ENCODE data around the gene OSBPL8. TPM values are rescaled to one million over a fixed set of nuclear protein-coding genes. Genes with fewer than 3 reads are reported as not detected.

The OSBPL8 gene
- total RNA-seq, 2 experiments from 2014 or later = 25.0 to 61.3 TPM

DNA sequence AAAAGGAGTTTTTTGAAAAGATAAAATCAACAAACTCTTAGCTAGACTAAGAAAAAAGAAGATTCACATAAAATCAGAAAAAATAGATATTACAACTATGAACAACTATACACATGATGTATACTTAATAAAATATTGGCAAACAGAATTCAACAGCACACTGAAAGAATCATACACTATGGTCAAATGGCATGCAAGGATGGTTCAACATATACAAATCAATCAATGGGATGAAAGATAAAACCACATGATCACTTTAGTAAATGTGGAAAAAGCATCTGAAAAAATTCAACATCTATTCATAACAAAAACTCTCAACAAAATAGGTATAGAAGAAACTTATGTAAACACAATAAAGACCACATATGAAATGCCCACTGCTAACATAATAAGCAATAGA, 126.8 kb downstream of the OSBPL8 start:
- ChIA-PET POLR2A (interaction anchor here (0.6 kb wide), 1 partner anchor 1145 kb away, joined by 3 read pairs; no protein-coding TSS in a partner anchor), CTCF (ENCODE audit: unreplicated experiment) (no interaction called here)
- Histone ChIP-seq H3K4me3 (ENCODE audit: low read depth, low read length, poor library complexity, severe bottlenecking) (no peak overlapping the region), H3K9me2 (ENCODE audit: insufficient read depth, low read length) (no peaks in the 10 kb centered on the region), H3K4me2 (ENCODE audit: low read length) (no peak overlapping the region), H4K20me1 (ENCODE audit: insufficient read depth, low read length) (no peaks in the 10 kb centered on the region), H3K4me1 (ENCODE audit: insufficient read depth, low read length, poor library complexity, severe bottlenecking) (no peaks in the 10 kb centered on the region), H3K79me2 (ENCODE audit: insufficient read depth, low read depth, low read length) (0 out of 2 replicates have a peak, but pooled peaks cover 12% of the 10 kb centered on the region), H3K36me3 (ENCODE audit: insufficient read depth, low read length) (peaks cover 5% of the 10 kb centered on the region), H3K9me3 (ENCODE audit: low read length) (peaks cover 27% of the 10 kb centered on the region), H3K27ac (ENCODE audit: low read depth, low read length, poor library complexity, severe bottlenecking) (no peak overlapping the region), H2AFZ (ENCODE audit: low read length) (no peak overlapping the region)
- no TSS peak for BruUV-seq (replicated peaks)
- TF ChIP-seq, protein P1, sequence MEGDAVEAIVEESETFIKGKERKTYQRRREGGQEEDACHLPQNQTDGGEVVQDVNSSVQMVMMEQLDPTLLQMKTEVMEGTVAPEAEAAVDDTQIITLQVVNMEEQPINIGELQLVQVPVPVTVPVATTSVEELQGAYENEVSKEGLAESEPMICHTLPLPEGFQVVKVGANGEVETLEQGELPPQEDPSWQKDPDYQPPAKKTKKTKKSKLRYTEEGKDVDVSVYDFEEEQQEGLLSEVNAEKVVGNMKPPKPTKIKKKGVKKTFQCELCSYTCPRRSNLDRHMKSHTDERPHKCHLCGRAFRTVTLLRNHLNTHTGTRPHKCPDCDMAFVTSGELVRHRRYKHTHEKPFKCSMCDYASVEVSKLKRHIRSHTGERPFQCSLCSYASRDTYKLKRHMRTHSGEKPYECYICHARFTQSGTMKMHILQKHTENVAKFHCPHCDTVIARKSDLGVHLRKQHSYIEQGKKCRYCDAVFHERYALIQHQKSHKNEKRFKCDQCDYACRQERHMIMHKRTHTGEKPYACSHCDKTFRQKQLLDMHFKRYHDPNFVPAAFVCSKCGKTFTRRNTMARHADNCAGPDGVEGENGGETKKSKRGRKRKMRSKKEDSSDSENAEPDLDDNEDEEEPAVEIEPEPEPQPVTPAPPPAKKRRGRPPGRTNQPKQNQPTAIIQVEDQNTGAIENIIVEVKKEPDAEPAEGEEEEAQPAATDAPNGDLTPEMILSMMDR (conservative IDR thresholded peaks at IDR 0.05; ENCODE audit: low read length) = no peak
- no peak for TF ChIP-seq EZH2phosphoT487 (IDR thresholded peaks at IDR 0.05; ENCODE audit: borderline replicate concordance, low read depth, low read length)
- DNase-seq (ENCODE audit: low spot score) = no peak
- intact Hi-C loops (cut with micrococcal nuclease; ENCODE audit: unreplicated experiment) = no loop called here

DNA sequence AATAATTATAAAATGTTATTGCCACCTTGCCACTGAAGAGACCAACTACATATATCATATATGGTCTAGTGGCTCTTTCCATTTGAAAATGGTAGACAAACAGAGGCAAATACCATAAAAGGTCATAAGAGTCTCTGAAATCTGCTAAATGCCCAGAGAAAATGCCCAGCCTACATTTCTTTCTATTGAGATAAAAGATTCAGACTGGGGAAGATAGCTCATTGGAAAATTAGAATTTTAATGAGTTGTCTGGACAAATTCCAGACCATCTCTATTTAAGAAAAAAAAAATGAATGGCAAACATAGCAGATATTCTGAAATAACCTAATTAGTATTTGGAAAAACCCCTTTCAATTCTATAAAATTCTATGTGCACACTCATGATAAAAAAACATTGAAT, 131.5 kb downstream of the OSBPL8 start:
- Histone ChIP-seq H3K4me2 (ENCODE audit: low read length) (no peak overlapping the region), H3K4me1 (ENCODE audit: insufficient read depth, low read length, poor library complexity, severe bottlenecking) (no peaks in the 10 kb centered on the region), H3K9me3 (ENCODE audit: low read length) (peaks cover 46% of the 10 kb centered on the region), H3K4me3 (ENCODE audit: low read depth, low read length, poor library complexity, severe bottlenecking) (no peak overlapping the region), H3K36me3 (ENCODE audit: insufficient read depth, low read length) (peaks cover 2% of the 10 kb centered on the region; the same call in 1 of the 2 replicates), H3K9me2 (ENCODE audit: insufficient read depth, low read length) (no peaks in the 10 kb centered on the region), H4K20me1 (ENCODE audit: insufficient read depth, low read length) (no peaks in the 10 kb centered on the region), H2AFZ (ENCODE audit: low read length) (no peak overlapping the region), H3K79me2 (ENCODE audit: insufficient read depth, low read depth, low read length) (0 out of 2 replicates have a peak, but pooled peaks cover 17% of the 10 kb centered on the region), H3K27ac (ENCODE audit: low read depth, low read length, poor library complexity, severe bottlenecking) (no peak overlapping the region)
- intact Hi-C loops (cut with micrococcal nuclease; ENCODE audit: unreplicated experiment) = no loop called here
- ChIA-PET POLR2A (interaction anchor here (1.5 kb wide), 1 partner anchor 15 kb away, joined by 3 read pairs; no protein-coding TSS in a partner anchor), CTCF (ENCODE audit: unreplicated experiment) (no interaction called here)
- TF ChIP-seq, protein P1 (conservative IDR thresholded peaks at IDR 0.05; ENCODE audit: low read length) = no peak
- TF ChIP-seq EZH2phosphoT487 (IDR thresholded peaks at IDR 0.05; ENCODE audit: borderline replicate concordance, low read depth, low read length) = no peak
- DNase-seq (ENCODE audit: low spot score) = no peak
- BruUV-seq (replicated peaks) = no TSS peak

DNA sequence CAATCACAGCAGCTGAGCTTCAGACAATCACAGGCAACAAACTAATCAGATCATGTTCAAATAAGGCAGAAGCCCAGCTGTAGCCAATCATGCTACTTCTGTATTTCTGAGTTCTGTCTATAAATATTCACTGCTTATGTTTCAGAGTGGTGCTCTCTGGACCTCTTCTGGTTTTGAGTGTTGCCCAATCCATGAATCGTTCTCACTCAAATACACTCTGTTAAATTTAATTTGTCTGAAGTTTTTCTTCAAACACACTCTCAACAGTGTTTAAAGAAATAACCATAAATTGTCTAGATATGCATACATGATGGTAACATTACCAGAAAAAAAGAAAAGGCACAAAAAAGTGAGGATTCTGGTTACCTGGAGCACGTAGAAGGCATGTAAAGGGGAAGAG, 133.4 kb downstream of the OSBPL8 start:
- BruUV-seq (replicated peaks) = no TSS peak
- ChIA-PET CTCF (ENCODE audit: unreplicated experiment) (no interaction called here), POLR2A (no interaction called here)
- Histone ChIP-seq H3K9me3 (ENCODE audit: low read length) (peaks cover 30% of the 10 kb centered on the region), H4K20me1 (ENCODE audit: insufficient read depth, low read length) (no peaks in the 10 kb centered on the region), H3K9me2 (ENCODE audit: insufficient read depth, low read length) (no peaks in the 10 kb centered on the region), H2AFZ (ENCODE audit: low read length) (no peak overlapping the region), H3K4me3 (ENCODE audit: low read depth, low read length, poor library complexity, severe bottlenecking) (no peak overlapping the region), H3K79me2 (ENCODE audit: insufficient read depth, low read depth, low read length) (0 out of 2 replicates have a peak, but pooled peaks cover 8% of the 10 kb centered on the region), H3K4me2 (ENCODE audit: low read length) (no peak overlapping the region), H3K36me3 (ENCODE audit: insufficient read depth, low read length) (no peaks in the 10 kb centered on the region; the same call in 1 of the 2 replicates), H3K4me1 (ENCODE audit: insufficient read depth, low read length, poor library complexity, severe bottlenecking) (no peaks in the 10 kb centered on the region), H3K27ac (ENCODE audit: low read depth, low read length, poor library complexity, severe bottlenecking) (no peak overlapping the region)
- intact Hi-C loops (cut with micrococcal nuclease; ENCODE audit: unreplicated experiment) = no loop called here
- TF ChIP-seq, protein P1 (conservative IDR thresholded peaks at IDR 0.05; ENCODE audit: low read length) = no peak
- TF ChIP-seq EZH2phosphoT487 (IDR thresholded peaks at IDR 0.05; ENCODE audit: borderline replicate concordance, low read depth, low read length) = no peak
- DNase-seq (ENCODE audit: low spot score) = no peak
